Astrocyte (in vitro differentiated cells and primary cell): ENCODE results near the gene LAMB4. TPM values are rescaled to one million over a fixed set of nuclear protein-coding genes. Genes with fewer than 3 reads are reported as not detected.
A peak's percentile ranks its signal among the peaks of the same experiment; 100 is the strongest.

Experiments used
- DNase-seq: peaks from one replicate; pipeline ENCODE4 v3.0.0-alpha.2; 2010; ENCODE audit warnings: low read depth
- FAIRE-seq: peaks from 2 replicates; lab custom pipeline; 2011; peaks lifted over from hg19 to GRCh38; lab: Jason Lieb, UNC
- H2AFZ ChIP-seq: 2 replicates; pipeline ENCODE4 v1.6.0; 2012; ENCODE audit warnings: low read depth, low read length, inconsistent platforms
- H3K27ac ChIP-seq: 2 replicates; pipeline ENCODE4 v1.5.1; 2011; ENCODE audit warnings: low read depth, low read length, inconsistent platforms
- H3K27me3 ChIP-seq: 2 replicates; pipeline ENCODE4 v1.6.0; 2011; ENCODE audit warnings: low read length, inconsistent platforms; ENCODE audit not compliant: insufficient read depth
- H3K36me3 ChIP-seq: 2 replicates; pipeline ENCODE4 v1.5.1; 2011; ENCODE audit warnings: low read length, inconsistent platforms; ENCODE audit not compliant: insufficient read depth
- H3K4me1 ChIP-seq: 2 replicates; pipeline ENCODE4 v1.5.1; 2011; ENCODE audit warnings: low read length, inconsistent platforms; ENCODE audit not compliant: insufficient read depth
- H3K4me2 ChIP-seq: 2 replicates; pipeline ENCODE4 v1.6.0; 2012; ENCODE audit warnings: low read length, inconsistent platforms
- H3K4me3 ChIP-seq: 2 replicates; pipeline ENCODE4 v1.5.1; 2011; ENCODE audit warnings: low read depth, mild to moderate bottlenecking, low read length, inconsistent platforms; ENCODE audit not compliant: insufficient read depth
- H3K79me2 ChIP-seq: 2 replicates; pipeline ENCODE4 v1.6.0; 2012; ENCODE audit warnings: mild to moderate bottlenecking, low read length, inconsistent platforms; ENCODE audit not compliant: insufficient read depth
- H3K9ac ChIP-seq: 2 replicates; pipeline ENCODE4 v1.6.0; 2012; ENCODE audit warnings: mild to moderate bottlenecking, low read length, inconsistent platforms
- H3K9me3 ChIP-seq: 2 replicates; pipeline ENCODE4 v1.5.1; 2012; ENCODE audit warnings: low read depth, mild to moderate bottlenecking, low read length, inconsistent platforms; ENCODE audit not compliant: insufficient read depth
- H4K20me1 ChIP-seq: 2 replicates; pipeline ENCODE4 v1.6.0; 2012; ENCODE audit warnings: low read length, inconsistent platforms; ENCODE audit not compliant: insufficient read depth
- H3K27ac Mint-ChIP-seq: one replicate; pipeline ENCODE4 v1.8.0; 2021; ENCODE audit warnings: mild to moderate bottlenecking, mixed read lengths; ENCODE audit not compliant: unreplicated experiment
- H3K27me3 Mint-ChIP-seq: one replicate; pipeline ENCODE4 v1.8.0; 2021; ENCODE audit warnings: low read depth, mixed read lengths; ENCODE audit not compliant: unreplicated experiment
- H3K36me3 Mint-ChIP-seq: one replicate; pipeline ENCODE4 v1.8.0; 2021; ENCODE audit warnings: low read depth, mixed read lengths; ENCODE audit not compliant: unreplicated experiment
- H3K4me1 Mint-ChIP-seq: one replicate; pipeline ENCODE4 v1.8.0; 2021; ENCODE audit warnings: low read depth, mixed read lengths; ENCODE audit not compliant: unreplicated experiment
- H3K4me3 Mint-ChIP-seq: one replicate; pipeline ENCODE4 v1.8.0; 2021; ENCODE audit warnings: mild to moderate bottlenecking, moderate library complexity, mixed read lengths; ENCODE audit not compliant: unreplicated experiment
- H3K9me3 Mint-ChIP-seq: one replicate; pipeline ENCODE4 v1.8.0; 2021; ENCODE audit warnings: mild to moderate bottlenecking, mixed read lengths; ENCODE audit not compliant: unreplicated experiment
- CTCF ChIP-seq: IDR thresholded peaks from 2 replicates; pipeline ENCODE4 v1.5.1; 2011; ENCODE audit warnings: low read depth, mild to moderate bottlenecking, inconsistent platforms, low read length, moderate library complexity; ENCODE audit not compliant: insufficient read depth
- EZH2 ChIP-seq: IDR thresholded peaks from 2 replicates; pipeline ENCODE4 v1.6.1; 2012; ENCODE audit warnings: mild to moderate bottlenecking, low read length, inconsistent platforms; ENCODE audit not compliant: insufficient read depth
- total RNA-seq: library from RNA; stranded (reverse); gene quantifications from 2 replicates; pipeline ENCODE4 v1.2.1, GENCODE V29; 2021

The LAMB4 gene
- total RNA-seq, 1 donor from 2014 or later, result 0.16 TPM

- no peaks in the 10 kb centered on the region for H4K20me1 ChIP-seq
- H3K36me3 ChIP-seq, result no peaks in the 10 kb centered on the region
- H2AFZ ChIP-seq, result no peak overlapping the region
- H3K79me2 ChIP-seq, result no peaks in the 10 kb centered on the region
- FAIRE-seq (no peak), DNase-seq (no peak)
- H3K4me1 ChIP-seq, result peaks cover 53% of the 10 kb centered on the region
- Mint-ChIP-seq H3K4me1 (peaks cover 28% of the 10 kb centered on the region), H3K9me3 (no peaks in the 10 kb centered on the region), H3K27ac (peak overlapping the region; percentile 78), H3K36me3 (no peaks in the 10 kb centered on the region), H3K4me3 (no peak overlapping the region), H3K27me3 (no peaks in the 10 kb centered on the region)
- no peaks in the 10 kb centered on the region for H3K27me3 ChIP-seq
- peak overlapping the region; percentile 92 for H3K27ac ChIP-seq
- no peaks in the 10 kb centered on the region for H3K9me3 ChIP-seq
- TF ChIP-seq EZH2 (no peak), CTCF (no peak)
- H3K9ac ChIP-seq, result peak overlapping the region; percentile 61
- H3K4me3 ChIP-seq, result no peak overlapping the region
- H3K4me2 ChIP-seq, result peak overlapping the region; percentile 75
These were observed 114.4 kb downstream of the LAMB4 start for GRCh38 chr7:108015740-108016139.

- Histone ChIP-seq H2AFZ (no peak overlapping the region), H3K27ac (peak overlapping the region; percentile 92), H4K20me1 (no peaks in the 10 kb centered on the region), H3K79me2 (no peaks in the 10 kb centered on the region), H3K36me3 (no peaks in the 10 kb centered on the region), H3K4me3 (no peak overlapping the region), H3K27me3 (no peaks in the 10 kb centered on the region), H3K4me1 (peaks cover 53% of the 10 kb centered on the region), H3K9me3 (no peaks in the 10 kb centered on the region), H3K9ac (peak overlapping the region; percentile 66), H3K4me2 (peak overlapping the region; percentile 75)
- no peaks in the 10 kb centered on the region for H3K27me3 Mint-ChIP-seq
- peaks cover 32% of the 10 kb centered on the region for H3K4me1 Mint-ChIP-seq
- DNase-seq (peak; percentile 96), FAIRE-seq (peak; percentile 55)
- H3K9me3 Mint-ChIP-seq, result no peaks in the 10 kb centered on the region
- TF ChIP-seq CTCF (no peak), EZH2 (no peak)
- H3K27ac Mint-ChIP-seq, result peak overlapping the region; percentile 77
- H3K4me3 Mint-ChIP-seq, result no peak overlapping the region
- H3K36me3 Mint-ChIP-seq, result no peaks in the 10 kb centered on the region
These were observed 115.1 kb downstream of the LAMB4 start for GRCh38 chr7:108014747-108015682.

GRCh38 chr7:108014215-108014614, 115.9 kb downstream of the LAMB4 start:
- Histone ChIP-seq H3K9me3 (no peaks in the 10 kb centered on the region), H2AFZ (no peak overlapping the region), H3K79me2 (no peaks in the 10 kb centered on the region), H3K4me1 (peaks cover 53% of the 10 kb centered on the region), H3K4me2 (peak overlapping the region; percentile 64), H3K9ac (peak overlapping the region; percentile 66), H4K20me1 (no peaks in the 10 kb centered on the region), H3K36me3 (no peaks in the 10 kb centered on the region), H3K27ac (peak overlapping the region; percentile 92), H3K27me3 (no peaks in the 10 kb centered on the region), H3K4me3 (no peak overlapping the region)
- H3K4me1 Mint-ChIP-seq, result peaks cover 32% of the 10 kb centered on the region
- no peak overlapping the region for H3K4me3 Mint-ChIP-seq
- peak overlapping the region; percentile 77 for H3K27ac Mint-ChIP-seq
- DNase-seq (peak; percentile 61), FAIRE-seq (no peak)
- no peaks in the 10 kb centered on the region for H3K36me3 Mint-ChIP-seq
- TF ChIP-seq CTCF (no peak), EZH2 (no peak)
- H3K9me3 Mint-ChIP-seq, result no peaks in the 10 kb centered on the region
- H3K27me3 Mint-ChIP-seq, result no peaks in the 10 kb centered on the region
